ENCODE measurements around the gene SUSD1. TPM values are rescaled to one million over a fixed set of nuclear protein-coding genes. Genes with fewer than 3 reads are reported as not detected.

The SUSD1 gene
- total RNA-seq, 1 experiment from 2014 or later, result 8.1 TPM

DNA sequence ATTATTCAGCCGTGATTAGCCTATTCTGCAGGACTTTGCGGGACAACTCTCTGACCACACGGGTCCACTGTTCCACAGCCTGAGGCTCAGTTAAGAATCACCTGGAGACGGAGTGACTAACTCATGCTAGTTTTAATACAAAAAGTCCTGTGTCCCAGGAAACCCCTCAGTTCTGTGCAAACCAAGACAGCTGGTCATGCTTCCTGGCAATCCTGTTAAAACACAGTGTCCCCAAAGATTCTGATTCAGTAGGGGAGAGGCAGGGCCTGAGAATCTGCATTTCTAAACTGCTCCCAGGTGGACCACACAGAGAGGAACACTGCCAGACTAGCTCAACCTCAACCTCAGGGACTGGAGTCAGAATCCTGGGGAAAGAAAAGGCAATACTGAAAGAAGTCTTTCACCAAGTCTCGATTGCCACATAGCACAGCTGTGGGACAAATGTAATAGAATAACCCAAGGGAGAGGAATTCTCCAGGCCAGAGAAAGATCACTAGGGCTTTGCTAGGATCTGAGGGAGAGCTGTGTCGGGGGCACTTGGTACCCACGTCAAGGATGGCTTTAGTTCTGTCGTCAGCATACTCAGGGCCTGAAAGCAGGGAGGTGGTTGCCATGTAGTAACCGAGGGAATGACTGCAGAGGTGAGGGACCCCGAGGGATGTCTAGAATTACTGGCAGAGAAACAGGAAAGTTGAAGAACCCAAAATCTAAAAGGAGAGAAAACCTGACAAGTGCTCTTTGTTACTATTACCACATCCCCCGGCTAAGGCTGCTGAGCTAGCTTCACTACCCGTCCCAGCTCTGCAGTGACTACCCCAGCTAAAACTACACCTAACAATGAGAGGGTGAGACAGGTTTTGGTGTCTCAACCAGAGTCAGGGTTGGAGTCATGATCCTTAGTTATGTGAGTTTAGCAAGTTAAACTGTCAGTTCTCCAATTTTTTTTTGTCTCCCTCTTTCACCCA lies 8.6 kb downstream of the SUSD1 start:
- Histone ChIP-seq H3K4me1 (ENCODE audit: insufficient read depth, low read length) (peaks cover 13% of the 10 kb centered on the region; the same call in 1 of the 2 replicates), H2BK5ac (ENCODE audit: insufficient read length, low read length) (no peak overlapping the region), H3K9ac (ENCODE audit: extremely low read depth, insufficient read length, low read length) (no peak overlapping the region), H3K27me3 (ENCODE audit: insufficient read depth, low read length) (no peaks in the 10 kb centered on the region), H3K4ac (ENCODE audit: low read depth, low read length) (no peak overlapping the region), H3K18ac (ENCODE audit: insufficient read length, low read depth, low read length) (no peak overlapping the region), H4K91ac (ENCODE audit: insufficient read length, low read depth, low read length) (no peak overlapping the region), H2BK120ac (ENCODE audit: low read depth, low read length, poor library complexity, severe bottlenecking) (no peak overlapping the region), H3K79me2 (ENCODE audit: insufficient read depth, low read length) (no peaks in the 10 kb centered on the region), H4K5ac (ENCODE audit: insufficient read length, low read depth, low read length) (no peak overlapping the region), H3K23me2 (ENCODE audit: insufficient read length, low read depth, low read length, poor library complexity, severe bottlenecking) (no peaks in the 10 kb centered on the region), H3T11ph (ENCODE audit: low read length) (no peak overlapping the region), H4K20me1 (ENCODE audit: control insufficient read depth, insufficient read depth, insufficient read length) (no peaks in the 10 kb centered on the region), H3K14ac (ENCODE audit: insufficient read depth, low read length) (no peak overlapping the region; the same call in 1 of the 2 replicates), H2AFZ (ENCODE audit: low read length) (no peak overlapping the region), H2BK20ac (ENCODE audit: low read depth, low read length, poor library complexity, severe bottlenecking) (no peak overlapping the region), H2BK15ac (ENCODE audit: low read depth, low read length) (no peak overlapping the region), H3K4me2 (ENCODE audit: insufficient read depth, insufficient read length, low read length) (no peak overlapping the region), H3K79me1 (ENCODE audit: insufficient read depth, low read depth, low read length, poor library complexity, severe bottlenecking) (no peaks in the 10 kb centered on the region), H3K56ac (ENCODE audit: insufficient read length, low read depth, low read length) (no peak overlapping the region), H3K23ac (ENCODE audit: insufficient read length, low read depth, low read length) (no peak overlapping the region), H3K27ac (ENCODE audit: insufficient read length, low read depth, low read length) (no peak overlapping the region), H2AK5ac (ENCODE audit: insufficient read length, low read length) (no peak overlapping the region), H4K8ac (replicated peaks; ENCODE audit: insufficient read length, low read depth, low read length) (no peak overlapping the region), H2BK12ac (ENCODE audit: insufficient read length, low read depth, low read length) (no peak overlapping the region), H3K9me3 (ENCODE audit: control insufficient read depth, low read depth, low read length) (no peaks in the 10 kb centered on the region)
- peak; percentile 17; the same call in 1 of the 3 replicates for TF ChIP-seq CTCF (conservative IDR thresholded peaks at IDR 0.05)
- H3K27ac Mint-ChIP-seq, result peak overlapping the region in 1 of 3 experiments; percentile 68; a peak in 2 of 7 replicates
- no peaks in the 10 kb centered on the region for H3K27me3 Mint-ChIP-seq (ENCODE audit: low read depth)
- peaks cover 28 to 33% of the 10 kb centered on the region in 2 experiments for H3K4me1 Mint-ChIP-seq
- H3K36me3 Mint-ChIP-seq (ENCODE audit: insufficient read depth in 1 of 3, low read depth in 3 of 3), result no peaks in the 10 kb centered on the region
- H3K4me3 Mint-ChIP-seq, result no peak overlapping the region
- no peak for DNase-seq
- no CpG with 5 or more reads among the region's 12 CpGs for WGBS (ENCODE audit: extremely low coverage, insufficient read length, low lambda C conversion rate)
- no peaks in the 10 kb centered on the region for H3K9me3 Mint-ChIP-seq
